ENCODE measurements around the gene CAMK2D.
A peak's percentile ranks its signal among the peaks of the same experiment; 100 is the strongest.

Gene CAMK2D

GRCh38 chr4:113677325-113677724, 84.2 kb downstream of the CAMK2D start:
- DNase-seq = peak; percentile 7

DNA sequence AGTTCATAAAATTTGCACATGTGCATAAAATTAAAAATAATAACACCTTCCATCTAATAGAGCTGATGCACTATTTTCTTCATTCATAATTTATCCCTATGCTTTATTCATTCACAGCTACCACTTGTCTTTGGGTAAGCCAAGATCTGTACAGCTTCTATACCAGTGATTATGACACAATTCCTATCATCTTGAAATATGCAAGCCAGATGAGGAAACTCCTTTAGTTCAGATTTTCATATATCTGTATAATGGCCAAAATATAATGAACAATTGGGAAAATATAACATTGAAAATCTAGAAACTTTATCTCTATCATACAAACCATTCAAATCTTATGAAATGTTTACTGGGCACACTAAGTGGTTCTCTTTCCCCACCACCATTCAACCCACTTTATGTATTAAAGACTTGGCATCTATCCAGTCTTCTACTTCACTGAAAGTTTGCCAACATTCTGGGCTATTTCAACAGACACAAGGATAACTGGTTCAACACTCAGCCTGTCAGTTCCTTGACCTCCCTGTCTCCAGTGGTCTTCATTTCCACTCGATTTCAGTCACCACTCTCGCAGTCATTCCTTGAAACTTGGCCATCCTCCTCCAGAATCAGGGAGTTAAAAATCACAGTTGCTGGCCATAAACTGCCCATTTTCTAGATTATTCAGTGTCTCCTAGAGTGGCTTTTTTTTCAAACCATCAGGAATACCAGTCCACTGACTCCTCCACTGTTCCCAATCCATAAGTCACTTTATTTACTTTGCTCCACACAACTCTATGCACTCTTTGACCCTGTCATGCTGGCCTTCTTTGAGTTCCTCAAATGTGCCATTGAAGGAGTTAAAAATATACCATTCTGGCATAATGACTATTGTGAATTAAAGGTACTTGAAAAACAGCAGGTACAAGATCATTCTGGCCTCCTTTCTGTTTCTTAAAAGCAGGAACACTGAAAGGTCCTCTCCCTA, 85.5 kb downstream of the CAMK2D start:
- DNase-seq = peak; percentile 19

GRCh38 chr4:113674733-113675132, 86.8 kb downstream of the CAMK2D start:
- DNase-seq = no peak

DNA sequence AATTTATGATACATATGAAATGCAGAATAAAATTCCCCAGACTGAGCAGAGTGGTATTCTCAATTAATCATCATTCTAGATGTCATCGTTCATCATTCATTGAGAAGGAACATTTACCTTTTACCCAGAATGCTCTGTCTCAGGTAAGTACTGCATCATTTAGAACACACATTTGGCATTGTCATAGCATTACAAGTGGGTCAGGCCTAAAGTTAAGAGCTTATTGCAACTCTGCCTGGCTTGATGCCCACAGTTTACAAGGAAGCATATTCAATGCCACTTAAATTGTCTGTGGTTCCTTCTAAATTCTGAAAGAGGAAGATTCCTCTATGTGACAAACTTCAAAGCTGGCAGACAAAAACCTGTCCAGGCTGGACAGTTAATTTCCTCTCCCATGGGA, 87.3 kb downstream of the CAMK2D start:
- DNase-seq = peak; percentile 60

GRCh38 chr4:113673450-113673849, 88.1 kb downstream of the CAMK2D start:
- DNase-seq = peak; percentile 34

DNA sequence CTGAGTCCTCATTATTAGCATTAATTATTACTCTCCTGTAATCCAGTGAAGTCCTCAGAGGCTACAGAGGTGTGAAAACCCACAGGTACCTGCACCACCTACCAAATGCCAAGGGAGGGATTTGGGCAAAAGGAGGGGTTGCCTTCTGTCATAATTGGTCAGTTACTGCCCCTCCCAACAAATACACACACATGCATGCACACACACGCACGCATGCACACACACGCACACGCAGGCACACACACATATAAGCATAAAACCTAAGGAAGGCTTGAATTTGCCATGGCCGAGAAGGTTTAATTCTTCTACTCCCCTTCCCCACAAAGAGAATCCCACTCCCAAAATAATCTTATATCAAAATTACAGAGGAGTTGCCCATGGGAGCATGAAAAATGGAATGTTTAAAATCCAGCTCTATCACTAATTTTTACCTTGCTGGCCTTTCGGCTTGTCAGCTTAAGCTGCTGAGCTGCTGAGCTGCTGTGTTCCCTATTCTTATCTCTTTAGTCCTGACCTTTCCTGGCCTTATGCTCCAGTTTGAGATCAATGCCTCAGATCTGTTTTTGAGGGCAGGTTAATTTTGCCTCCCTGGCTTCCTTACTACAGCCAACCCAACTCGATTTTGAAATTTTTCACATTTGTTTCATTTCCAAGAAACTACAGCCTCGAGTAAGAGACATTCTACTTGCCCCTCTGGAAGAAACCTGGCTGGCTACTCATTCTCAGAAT, 95.0 kb downstream of the CAMK2D start:
- DNase-seq = no peak

DNA sequence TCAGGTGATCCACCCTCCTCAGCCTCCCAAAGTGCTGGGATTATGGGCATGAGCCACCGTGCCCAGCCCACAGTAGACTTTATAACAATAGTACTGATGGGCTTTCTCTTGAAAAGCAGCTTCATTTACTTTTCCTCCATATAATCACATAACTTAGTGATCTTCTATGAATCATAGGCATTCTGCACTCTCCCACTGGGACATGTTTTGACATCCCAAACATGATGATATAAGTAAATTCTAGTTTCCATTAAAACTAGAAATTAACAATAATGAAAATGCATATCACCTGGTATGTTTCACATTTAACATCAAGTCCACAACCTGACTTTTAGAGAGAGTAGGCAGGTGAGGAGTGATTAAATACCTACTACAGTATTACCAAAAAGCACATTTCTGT, 96.5 kb downstream of the CAMK2D start:
- no peak for DNase-seq

- no peak for DNase-seq
Measured at GRCh38 chr4:113662581-113662980, 99.0 kb downstream of the CAMK2D start.

DNA sequence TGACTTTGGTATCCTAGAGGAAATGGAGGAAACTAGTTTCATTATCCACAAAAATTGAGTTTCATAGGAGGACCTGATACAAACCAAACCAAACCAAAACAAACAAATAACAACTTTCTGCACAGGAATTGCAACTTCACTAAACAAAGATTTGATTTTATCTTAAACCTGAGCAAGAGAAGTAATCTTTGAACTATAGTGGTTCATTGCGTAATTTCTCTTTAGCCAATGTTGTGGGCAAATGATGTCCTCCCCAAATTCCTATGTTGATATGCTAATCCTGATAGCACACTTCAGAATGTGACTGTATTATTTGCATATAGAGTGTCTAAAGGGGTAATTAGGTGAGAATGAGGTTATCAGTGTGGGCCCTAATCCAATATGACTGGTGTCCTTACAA, 102.4 kb downstream of the CAMK2D start:
- DNase-seq = peak; percentile 23

- no peak for DNase-seq
Measured at GRCh38 chr4:113657586-113658233, 103.8 kb downstream of the CAMK2D start.

- no peak for DNase-seq
Measured at GRCh38 chr4:113653871-113654270, 107.7 kb downstream of the CAMK2D start.

- DNase-seq = no peak
Measured at GRCh38 chr4:113646442-113646822, 115.1 kb downstream of the CAMK2D start.

GRCh38 chr4:113645771-113646441, 115.6 kb downstream of the CAMK2D start:
- DNase-seq = no peak

DNA sequence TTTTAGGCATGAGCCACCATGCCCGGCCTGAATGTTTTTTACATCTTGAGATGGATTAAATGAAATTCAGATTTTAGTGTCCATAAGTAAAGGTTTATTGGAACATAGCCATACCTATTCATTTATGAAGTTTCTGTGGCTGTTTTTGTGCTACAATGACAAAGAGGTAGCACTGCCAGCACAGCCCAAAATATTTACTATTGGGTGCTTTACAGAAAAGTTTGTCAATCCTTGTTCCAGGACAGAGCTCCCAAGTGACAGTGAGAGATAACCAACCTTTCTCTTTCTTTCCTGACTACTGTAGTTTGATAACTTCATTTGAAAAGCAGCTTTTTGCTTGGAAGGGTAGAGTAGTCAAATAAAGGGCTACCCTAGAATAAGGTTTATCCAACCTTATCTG, 116.2 kb downstream of the CAMK2D start:
- no peak for DNase-seq

GRCh38 chr4:113644398-113644797, 117.1 kb downstream of the CAMK2D start:
- no peak for DNase-seq

DNA sequence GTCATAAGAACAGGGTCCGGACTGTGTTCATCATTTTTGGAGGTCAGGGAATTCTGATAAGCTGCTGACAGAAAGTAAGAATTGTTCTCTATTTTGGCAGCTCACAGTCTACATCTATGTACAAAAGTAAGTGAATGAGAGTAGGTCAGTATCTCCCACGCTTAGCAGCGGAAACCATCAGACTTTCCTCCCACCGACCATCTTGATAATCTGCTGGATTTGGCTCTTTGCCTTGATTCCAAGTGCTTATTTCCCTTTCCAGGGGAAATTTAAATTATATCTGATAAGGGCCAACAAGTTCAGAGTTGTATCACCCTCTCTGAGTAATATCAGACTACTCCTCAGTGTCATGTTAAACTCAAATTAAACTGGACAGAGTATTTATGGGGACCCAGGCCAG, 118.0 kb downstream of the CAMK2D start:
- no peak for DNase-seq

GRCh38 chr4:113641025-113641431, 120.5 kb downstream of the CAMK2D start:
- DNase-seq = peak; percentile 41

DNA sequence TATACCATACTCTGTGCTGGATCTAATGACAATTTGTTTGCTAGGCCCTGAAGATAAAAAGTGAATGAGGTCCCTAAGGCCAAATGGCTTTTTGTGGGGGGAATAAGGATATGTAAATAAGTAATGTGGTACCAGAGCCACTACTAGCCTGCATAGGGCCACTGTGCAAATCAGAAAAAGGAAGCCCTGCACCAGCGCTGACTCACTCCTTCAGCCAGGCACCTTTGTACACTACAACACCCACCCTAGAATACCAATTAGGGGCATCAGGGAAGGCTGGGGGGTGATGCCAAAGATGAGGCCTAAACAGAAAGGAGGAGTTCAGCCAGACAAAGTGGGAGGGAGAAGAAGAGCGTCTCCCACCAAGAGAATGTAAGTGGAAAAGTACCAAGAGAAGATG, 122.2 kb downstream of the CAMK2D start:
- no peak for DNase-seq

- no peak for DNase-seq
Measured at GRCh38 chr4:113638562-113638832, 123.0 kb downstream of the CAMK2D start.

- DNase-seq = no peak
Measured at GRCh38 chr4:113637823-113638561, 123.5 kb downstream of the CAMK2D start.

GRCh38 chr4:113637363-113637762, 124.2 kb downstream of the CAMK2D start:
- no peak for DNase-seq

- DNase-seq = peak; percentile 34
Measured at GRCh38 chr4:113636877-113637276, 124.7 kb downstream of the CAMK2D start.

DNA sequence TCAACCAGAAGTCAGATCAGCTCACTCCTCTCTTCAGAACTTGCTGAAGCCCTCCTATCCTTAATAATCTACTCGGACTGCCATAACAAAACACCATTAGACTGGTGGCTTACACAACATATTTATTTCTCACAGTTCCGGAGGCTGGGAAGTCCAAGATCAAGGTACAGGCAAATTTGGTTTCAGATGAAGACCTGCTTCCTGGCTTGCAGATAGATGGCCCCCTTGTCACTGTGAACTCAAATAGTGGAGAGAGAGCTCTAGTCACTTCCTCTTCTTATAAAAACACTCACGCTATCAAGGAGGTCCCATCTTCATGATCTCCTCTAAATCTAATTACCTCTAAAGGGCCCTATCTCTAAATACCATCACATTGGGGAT, 125.1 kb downstream of the CAMK2D start:
- peak; percentile 71 for DNase-seq

All from MV-4-11 (cell line).